Measurements from ENCODE around the gene TEPSIN. TPM values are rescaled to one million over a fixed set of nuclear protein-coding genes. Genes with fewer than 3 reads are reported as not detected.
A peak's percentile ranks its signal among the peaks of the same experiment; 100 is the strongest.

TEPSIN gene, protein sequence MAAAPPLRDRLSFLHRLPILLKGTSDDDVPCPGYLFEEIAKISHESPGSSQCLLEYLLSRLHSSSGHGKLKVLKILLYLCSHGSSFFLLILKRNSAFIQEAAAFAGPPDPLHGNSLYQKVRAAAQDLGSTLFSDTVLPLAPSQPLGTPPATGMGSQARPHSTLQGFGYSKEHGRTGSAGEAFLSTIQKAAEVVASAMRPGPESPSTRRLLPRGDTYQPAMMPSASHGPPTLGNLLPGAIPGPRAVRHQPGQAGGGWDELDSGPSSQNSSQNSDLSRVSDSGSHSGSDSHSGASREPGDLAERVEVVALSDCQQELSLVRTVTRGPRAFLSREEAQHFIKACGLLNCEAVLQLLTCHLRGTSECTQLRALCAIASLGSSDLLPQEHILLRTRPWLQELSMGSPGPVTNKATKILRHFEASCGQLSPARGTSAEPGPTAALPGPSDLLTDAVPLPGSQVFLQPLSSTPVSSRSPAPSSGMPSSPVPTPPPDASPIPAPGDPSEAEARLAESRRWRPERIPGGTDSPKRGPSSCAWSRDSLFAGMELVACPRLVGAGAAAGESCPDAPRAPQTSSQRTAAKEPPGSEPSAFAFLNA
- total RNA-seq (ENCODE audit: low replicate concordance) = 45.7 and 50.1 TPM in 2 replicates
- long read RNA-seq, partial matches to known transcripts = 0 of 1 reads
- long read RNA-seq, other reads (novel, unspliced or antisense) = 1 of 1 reads

DNA sequence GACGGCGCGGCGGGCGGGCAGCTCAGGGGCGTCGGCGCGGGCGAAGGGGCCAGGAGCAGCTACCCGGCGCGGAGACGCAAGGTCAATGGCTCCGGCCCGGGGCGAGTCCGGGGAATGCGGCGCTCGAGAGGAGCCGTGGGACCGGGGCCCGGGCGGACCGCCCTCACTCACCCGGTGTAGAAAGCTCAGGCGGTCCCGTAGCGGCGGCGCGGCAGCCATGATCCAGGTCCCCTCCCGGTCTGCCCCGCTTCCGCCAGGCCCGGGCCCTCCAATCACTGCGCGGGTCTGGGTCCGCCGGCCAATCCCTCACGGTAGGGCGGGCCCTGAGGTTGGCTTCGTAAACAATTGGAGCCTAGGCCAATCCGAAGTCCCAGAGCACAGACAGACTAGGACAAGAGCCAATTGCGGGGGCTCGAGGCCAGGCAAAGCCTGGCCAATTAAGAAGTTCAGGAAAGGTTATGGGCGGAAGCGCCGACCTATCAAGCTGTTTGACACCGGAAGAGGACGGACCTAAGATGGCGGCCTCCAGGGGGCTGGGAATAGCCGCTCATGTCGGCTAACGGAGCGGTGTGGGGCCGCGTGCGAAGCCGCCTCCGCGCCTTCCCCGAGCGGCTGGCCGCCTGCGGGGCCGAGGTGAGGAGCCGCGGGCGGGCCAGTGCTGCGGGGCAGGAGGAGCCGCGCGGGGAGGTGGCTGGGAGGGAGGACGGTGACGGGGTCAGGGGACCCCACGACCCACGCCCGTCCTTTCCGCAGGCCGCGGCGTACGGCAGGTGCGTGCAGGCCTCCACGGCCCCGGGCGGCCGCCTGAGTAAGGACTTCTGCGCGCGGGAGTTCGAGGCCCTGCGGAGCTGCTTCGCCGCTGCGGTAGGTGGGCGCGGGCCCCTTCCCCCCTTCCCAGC lies at the start of gene TEPSIN, which contains the start of gene NDUFAF8:
Gene TEPSIN, minus strand, starts transcription at position 241 of the 899 bp plus-strand sequence. Its CDS starts 22 bp downstream, at position 219.
Gene NDUFAF8, plus strand, starts transcription at position 504 of the 899 bp plus-strand sequence. Its CDS starts 46 bp downstream, at position 550.
- Mint-ChIP-seq H3K36me3 (no peaks in the 10 kb centered on the region), H3K4me3 (peak within 1 kb of the TSS; percentile 97), H3K4me1 (ENCODE audit: unreplicated experiment) (peaks cover 19% of the 10 kb centered on the region), H3K9me3 (no peaks in the 10 kb centered on the region), H3K27ac (peak within 1 kb of the TSS; percentile 93), H3K27me3 (no peaks in the 10 kb centered on the region)
- DNase-seq (ENCODE audit: extremely low spot score, unreplicated experiment) = peak; percentile 93
- no peak for TF ChIP-seq CTCF (conservative IDR thresholded peaks at IDR 0.05)

GRCh38 chr17:81287741-81288430 lies 49.0 kb upstream of the TEPSIN start:
- Mint-ChIP-seq H3K27ac (no peak overlapping the region), H3K9me3 (no peaks in the 10 kb centered on the region), H3K27me3 (no peaks in the 10 kb centered on the region), H3K36me3 (peaks cover 4% of the 10 kb centered on the region), H3K4me3 (no peak overlapping the region), H3K4me1 (ENCODE audit: unreplicated experiment) (peaks cover 5% of the 10 kb centered on the region)
- TF ChIP-seq CTCF (conservative IDR thresholded peaks at IDR 0.05) = no peak
- no peak for DNase-seq (ENCODE audit: extremely low spot score, unreplicated experiment)

DNA sequence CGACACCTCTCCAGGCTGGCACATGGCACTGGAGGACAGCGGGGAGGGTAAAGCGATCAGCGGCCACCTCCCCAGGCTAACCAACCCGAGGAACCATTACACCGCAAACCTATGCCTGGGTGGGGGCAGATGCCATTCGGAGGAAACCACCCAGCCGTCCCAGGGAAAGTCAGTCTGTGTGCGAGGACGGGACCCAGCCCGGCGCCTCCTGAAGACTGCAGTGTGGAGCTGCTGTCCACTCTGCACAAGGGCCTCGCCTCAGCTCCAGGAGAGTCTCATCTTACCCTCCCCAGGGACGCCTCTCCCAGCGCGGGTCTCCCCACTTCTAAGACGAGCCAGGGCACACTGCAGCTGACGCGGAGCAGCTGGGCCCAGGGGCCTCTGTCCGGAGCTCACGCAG lies 48.3 kb upstream of the TEPSIN start:
- no peak overlapping the region for H3K27ac Mint-ChIP-seq
- H3K4me3 Mint-ChIP-seq = no peak overlapping the region
- no peaks in the 10 kb centered on the region for H3K9me3 Mint-ChIP-seq
- peaks cover 4% of the 10 kb centered on the region for H3K36me3 Mint-ChIP-seq
- DNase-seq (ENCODE audit: extremely low spot score, unreplicated experiment) = no peak
- TF ChIP-seq CTCF (conservative IDR thresholded peaks at IDR 0.05) = no peak
- peaks cover 5% of the 10 kb centered on the region for H3K4me1 Mint-ChIP-seq (ENCODE audit: unreplicated experiment)
- no peaks in the 10 kb centered on the region for H3K27me3 Mint-ChIP-seq

GRCh38 chr17:81286491-81287145 lies 47.8 kb upstream of the TEPSIN start:
- Mint-ChIP-seq H3K27ac (no peak overlapping the region), H3K4me1 (ENCODE audit: unreplicated experiment) (peaks cover 3% of the 10 kb centered on the region), H3K9me3 (no peaks in the 10 kb centered on the region), H3K36me3 (peaks cover 4% of the 10 kb centered on the region), H3K27me3 (no peaks in the 10 kb centered on the region), H3K4me3 (no peak overlapping the region)
- no peak for TF ChIP-seq CTCF (conservative IDR thresholded peaks at IDR 0.05)
- DNase-seq (ENCODE audit: extremely low spot score, unreplicated experiment) = no peak
